Measurements from ENCODE around the gene SP100.

The SP100 gene

GRCh38 chr2:230410861-230411569 lies 5.0 kb upstream of the SP100 start:
- peak overlapping the region; percentile 72 for H3K4me3 ChIP-seq (ENCODE audit: low read depth, low read length)
- DNase-seq (ENCODE audit: low read depth), result peak; percentile 21
- no peak for TF ChIP-seq CTCF (IDR thresholded peaks at IDR 0.05; ENCODE audit: insufficient read depth, low read depth, low read length, missing control alignments)

GRCh38 chr2:230411570-230412370 lies 4.2 kb upstream of the SP100 start:
- peak overlapping the region; percentile 72 for H3K4me3 ChIP-seq (ENCODE audit: low read depth, low read length)
- no peak for TF ChIP-seq CTCF (IDR thresholded peaks at IDR 0.05; ENCODE audit: insufficient read depth, low read depth, low read length, missing control alignments)
- DNase-seq (ENCODE audit: low read depth), result peak; percentile 77

- peak overlapping the region; percentile 72 for H3K4me3 ChIP-seq (ENCODE audit: low read depth, low read length)
- TF ChIP-seq CTCF (IDR thresholded peaks at IDR 0.05; ENCODE audit: insufficient read depth, low read depth, low read length, missing control alignments), result no peak
- DNase-seq (ENCODE audit: low read depth), result no peak
Observed at GRCh38 chr2:230412371-230412711, 3.7 kb upstream of the SP100 start.

- DNase-seq (ENCODE audit: low read depth), result no peak
- no peak overlapping the region for H3K4me3 ChIP-seq (ENCODE audit: low read depth, low read length)
- no peak for TF ChIP-seq CTCF (IDR thresholded peaks at IDR 0.05; ENCODE audit: insufficient read depth, low read depth, low read length, missing control alignments)
Observed at GRCh38 chr2:230412846-230413245, 3.2 kb upstream of the SP100 start.

GRCh38 chr2:230413479-230413878 lies 2.5 kb upstream of the SP100 start:
- peak; percentile 64 for DNase-seq (ENCODE audit: low read depth)
- no peak overlapping the region for H3K4me3 ChIP-seq (ENCODE audit: low read depth, low read length)
- TF ChIP-seq CTCF (IDR thresholded peaks at IDR 0.05; ENCODE audit: insufficient read depth, low read depth, low read length, missing control alignments), result no peak

- TF ChIP-seq CTCF (IDR thresholded peaks at IDR 0.05; ENCODE audit: insufficient read depth, low read depth, low read length, missing control alignments), result no peak
- H3K4me3 ChIP-seq (ENCODE audit: low read depth, low read length), result no peak overlapping the region
- DNase-seq (ENCODE audit: low read depth), result no peak
Observed at GRCh38 chr2:230414302-230414701, 1.7 kb upstream of the SP100 start.
